Psoas muscle (tissue), 8 donors: Measurements from ENCODE around the gene INSYN1. TPM values are rescaled to one million over a fixed set of nuclear protein-coding genes. Genes with fewer than 3 reads are reported as not detected.
"Not testable (repeated sequence)": the region's sequence is repeated elsewhere in the genome, so short reads cannot be mapped to it uniquely, and the experiment has no call there.

ENCODE experiments used
- ATAC-seq, 4 donors: fragments of 200-7000 bp; cut with Tn5 transposase; one replicate each; pipeline ENCODE4 v1.9.1; 2020; ENCODE audit warnings: moderate library complexity in 3 of 4, mild to moderate bottlenecking in 2 of 4
- DNase-seq, 2 donors: peaks; one replicate each; pipeline ENCODE4 v3.0.0-alpha.2; 2020
- H3K27ac ChIP-seq: fragments of 200-600 bp; one replicate; pipeline ENCODE4 v1.8.0; 2022
- H3K27me3 ChIP-seq, 3 donors: fragments of 200-600 bp in 1 of 3; one replicate each; pipeline versions ENCODE4 v1.6.1 to v1.8.0; 2013 to 2022; ENCODE audit warnings: low read length in 2 of 3, mild to moderate bottlenecking in 2 of 3, moderate library complexity in 1 of 3; ENCODE audit not compliant: insufficient read depth in 3 of 3
- H3K36me3 ChIP-seq, 2 donors: fragments of 200-600 bp in 1 of 2; one replicate each; pipeline versions ENCODE4 v1.6.1 to v1.8.0; 2013 to 2022; ENCODE audit warnings: low read depth in 1 of 2, mild to moderate bottlenecking in 1 of 2, moderate library complexity in 1 of 2; ENCODE audit not compliant: insufficient read depth in 1 of 2
- H3K4me1 ChIP-seq: fragments of 200-600 bp; one replicate; pipeline ENCODE4 v1.8.0; 2022
- H3K4me3 ChIP-seq: fragments of 200-600 bp; one replicate; pipeline ENCODE4 v1.8.0; 2022; ENCODE audit warnings: mild to moderate bottlenecking
- H3K9me3 ChIP-seq: fragments of 200-600 bp; one replicate; pipeline ENCODE4 v1.8.0; 2022
- CTCF ChIP-seq: fragments of 200-600 bp; IDR thresholded peaks from one replicate; pipeline ENCODE4 v1.8.0; 2022; ENCODE audit warnings: antibody characterized with exemption
- WGBS, 3 donors: extraction: QIAGEN DNeasy Blood & Tissue Kit; methylation state at CpG; one replicate each; pipeline versions ENCODE4 v1.1.6 to v1.1.7; 2013; 5-methylcytosine and 5-hydroxymethylcytosine counted together
- intact Hi-C, 2 donors: fragments of 100-400 bp; cut with DNase I; formaldehyde crosslinking; loops; one replicate each; pipeline versions ENCODE4 v1.11.0 to v1.14.2; 2022
- polyA plus RNA-seq, 3 donors: library from polyadenylated mRNA; stranded (reverse); fragments of 200-250 nt; gene quantifications; one replicate each; pipeline ENCODE4 v1.2.3, GENCODE V29; 2013
- total RNA-seq, 4 donors: library from RNA; stranded (reverse); fragmentation: NEBNext Ultra II Directional in 2 of 4; extraction: Animal tissue kit (Norgen Biotek cat#: 25700) in 2 of 4; gene quantifications; one replicate each; pipeline versions ENCODE4 v1.2.1 to v1.2.4, GENCODE V29; 2021 to 2023
- donor health status: healthy with polysubstance abuse.
- donor health status: DM: no; HTN: no; CAD: no; lungs with moderate emphysema.
- donor health status: Bipolar disorder and iron deficiency.
- donor health status: healthy.
- donor health status: DM: yes; HTN: yes; CAD: no.
- donor health status: DM: no; HTN: no; CAD: no.
- donor health status: DM: no; HTN: no; CAD: no.
- donor health status: DM: yes; HTN: yes; CAD: no.

The INSYN1 gene
- total and polyA plus RNA-seq, 7 donors, result 0.42 to 10.8 (median 3.8) TPM

GRCh38 chr15:73709241-73709640, 43.9 kb downstream of the INSYN1 start:
- TF ChIP-seq CTCF, result no peak
- Histone ChIP-seq H3K4me3 (no peak overlapping the region), H3K9me3 (no peaks in the 10 kb centered on the region), H3K36me3 (peaks cover 0 to 87% of the 10 kb centered on the region in 2 donors), H3K27ac (no peak overlapping the region), H3K27me3 (no peaks in the 10 kb centered on the region), H3K4me1 (no peaks in the 10 kb centered on the region)
- DNase-seq (no peak), ATAC-seq (no peak)
- intact Hi-C loops, result loop anchor here in 1 of 2 donors (5.0 kb wide), 1 partner anchor 42 kb away; no protein-coding TSS in a partner anchor
- 95 to 99% (median 98%) methylated on average over 6 of the region's 6 CpGs for WGBS, 3 donors

- ATAC-seq, result no peak
- Histone ChIP-seq H3K36me3 (peaks cover 0 to 86% of the 10 kb centered on the region in 2 donors), H3K4me1 (no peaks in the 10 kb centered on the region), H3K27ac (no peak overlapping the region), H3K4me3 (no peak overlapping the region), H3K27me3 (no peaks in the 10 kb centered on the region), H3K9me3 (no peaks in the 10 kb centered on the region)
- 91 to 98% (median 94%) methylated on average over 6 of the region's 6 CpGs for WGBS, 3 donors
- no peak for TF ChIP-seq CTCF
- intact Hi-C loops, result loop anchor here in 1 of 2 donors (5.0 kb wide), 1 partner anchor 41 kb away; no protein-coding TSS in a partner anchor
- DNase-seq, result no peak
Observed at GRCh38 chr15:73708691-73709090, 44.5 kb downstream of the INSYN1 start.

DNA sequence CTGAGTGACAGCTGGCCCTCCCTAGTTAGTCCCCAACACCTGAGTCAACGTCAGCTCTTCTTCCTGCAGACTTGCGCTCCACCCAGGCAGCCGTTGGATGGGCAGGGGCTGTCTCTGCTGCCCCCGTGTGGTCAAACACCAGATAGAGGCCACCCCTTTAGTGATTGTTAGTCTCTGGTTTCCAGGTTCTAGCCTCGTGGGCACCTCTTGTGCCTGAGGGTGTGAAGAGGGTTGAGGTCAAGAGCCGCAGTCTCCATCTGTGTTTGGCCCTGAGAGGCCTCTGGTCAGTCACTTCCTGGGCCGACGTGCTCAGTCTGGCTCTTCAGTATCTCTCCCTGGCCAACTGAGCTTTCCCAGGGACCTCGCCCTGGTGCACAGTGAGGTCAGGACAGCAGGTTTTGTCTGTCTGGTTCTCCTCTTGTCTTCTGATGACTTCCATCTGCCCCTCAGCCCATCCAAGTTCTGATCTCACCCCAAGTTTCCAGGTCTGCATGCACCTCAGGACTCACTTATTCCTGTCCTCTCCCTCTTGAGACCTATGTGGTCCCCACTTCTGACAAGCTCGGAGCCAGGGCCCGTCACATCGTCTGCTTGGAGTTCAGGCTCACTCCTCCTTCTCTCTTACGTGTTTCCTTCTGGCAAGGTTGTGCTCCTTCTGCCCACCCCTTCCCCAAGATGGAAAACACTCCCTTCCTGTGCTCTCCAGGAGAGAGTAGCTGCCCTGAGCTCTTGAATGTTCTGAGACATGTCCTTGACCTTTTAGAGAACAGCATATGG, 48.1 kb downstream of the INSYN1 start:
- peaks cover 0 to 61% of the 10 kb centered on the region in 2 donors for H3K36me3 ChIP-seq
- ATAC-seq (peak; percentile 67 to 82 (median 75)), DNase-seq (peak; percentile 62 to 73)
- intact Hi-C loops, result loop anchor here (5.0 kb wide), 2 partner anchors 38 to 68 kb away; no protein-coding TSS in a partner anchor
- TF ChIP-seq CTCF, result peak; percentile 74
- 58 to 60% (median 58%) methylated on average over 13 of the region's 13 CpGs for WGBS, 3 donors
- H3K4me3 ChIP-seq, result no peak overlapping the region
- no peak overlapping the region for H3K27ac ChIP-seq
- no peaks in the 10 kb centered on the region for H3K9me3 ChIP-seq
- H3K4me1 ChIP-seq, result no peaks in the 10 kb centered on the region
- H3K27me3 ChIP-seq, result no peaks in the 10 kb centered on the region

- ATAC-seq, H3K27ac ChIP-seq, H3K27me3 ChIP-seq, H3K9me3 ChIP-seq, H3K4me3 ChIP-seq, DNase-seq, H3K4me1 ChIP-seq: not testable (repeated sequence)
- H3K36me3 ChIP-seq, result peaks cover 0 to 56% of the 10 kb centered on the region in 2 donors
- WGBS, 3 donors, result 90 to 95% (median 91%) methylated on average over 16 to 23 of the region's 23 CpGs
- intact Hi-C loops, result loop anchor here in 1 of 2 donors (5.0 kb wide), 2 partner anchors 37 to 67 kb away; no protein-coding TSS in a partner anchor
Observed at GRCh38 chr15:73704142-73704868, 48.8 kb downstream of the INSYN1 start.

- H3K9me3 ChIP-seq, H3K4me3 ChIP-seq, DNase-seq, ATAC-seq, H3K4me1 ChIP-seq, H3K27ac ChIP-seq, H3K27me3 ChIP-seq: not testable (repeated sequence)
- 64 to 74% (median 69%) methylated on average over 15 to 23 of the region's 23 CpGs for WGBS, 3 donors
- intact Hi-C loops, result loop anchor here in 1 of 2 donors (5.0 kb wide), 2 partner anchors 36 to 66 kb away; no protein-coding TSS in a partner anchor
- peaks cover 0 to 53% of the 10 kb centered on the region in 2 donors for H3K36me3 ChIP-seq
Observed at GRCh38 chr15:73703601-73704000, 49.5 kb downstream of the INSYN1 start.

DNA sequence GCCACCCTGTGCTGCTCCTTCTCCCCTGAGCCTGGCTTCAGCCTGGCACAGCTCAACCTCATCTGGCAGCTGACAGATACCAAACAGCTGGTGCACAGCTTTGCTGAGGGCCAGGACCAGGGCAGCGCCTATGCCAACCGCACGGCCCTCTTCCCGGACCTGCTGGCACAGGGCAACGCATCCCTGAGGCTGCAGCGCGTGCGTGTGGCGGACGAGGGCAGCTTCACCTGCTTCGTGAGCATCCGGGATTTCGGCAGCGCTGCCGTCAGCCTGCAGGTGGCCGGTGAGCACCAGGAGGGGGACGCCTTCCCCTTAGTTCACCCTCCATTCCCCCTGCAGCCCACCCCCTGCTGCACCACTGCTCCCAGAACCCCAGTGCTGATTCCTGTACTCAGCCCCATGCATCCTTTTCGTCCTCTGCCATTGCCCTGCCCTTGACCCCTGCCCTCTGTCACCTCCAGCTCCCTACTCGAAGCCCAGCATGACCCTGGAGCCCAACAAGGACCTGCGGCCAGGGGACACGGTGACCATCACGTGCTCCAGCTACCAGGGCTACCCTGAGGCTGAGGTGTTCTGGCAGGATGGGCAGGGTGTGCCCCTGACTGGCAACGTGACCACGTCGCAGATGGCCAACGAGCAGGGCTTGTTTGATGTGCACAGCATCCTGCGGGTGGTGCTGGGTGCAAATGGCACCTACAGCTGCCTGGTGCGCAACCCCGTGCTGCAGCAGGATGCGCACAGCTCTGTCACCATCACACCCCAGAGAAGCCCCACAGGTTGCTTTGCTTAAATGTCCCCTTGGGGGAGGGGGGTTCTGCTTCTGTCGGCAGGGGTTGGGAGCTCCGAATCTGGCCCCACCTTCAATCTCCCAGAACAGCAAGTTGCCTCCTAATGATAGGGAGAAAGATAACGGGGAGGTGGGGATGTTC, 50.6 kb downstream of the INSYN1 start:
- H3K27ac ChIP-seq, H3K9me3 ChIP-seq, H3K4me3 ChIP-seq, DNase-seq, H3K4me1 ChIP-seq, H3K27me3 ChIP-seq, ATAC-seq: not testable (repeated sequence)
- 74 to 83% (median 76%) methylated on average over 21 to 33 of the region's 33 CpGs for WGBS, 3 donors
- H3K36me3 ChIP-seq, result peaks cover 0 to 43% of the 10 kb centered on the region in 2 donors
- intact Hi-C loops, result loop anchor here in 1 of 2 donors (5.0 kb wide), 2 partner anchors 35 to 65 kb away; no protein-coding TSS in a partner anchor
